ENCODE results near the gene C2CD5. TPM values are rescaled to one million over a fixed set of nuclear protein-coding genes. Genes with fewer than 3 reads are reported as not detected.

Gene C2CD5
- total and polyA plus RNA-seq, 2 donors from 2014 or later: 19.4 to 48.4 TPM

- H3K4me1 ChIP-seq (ENCODE audit: control insufficient read depth in 2 of 3, insufficient read depth in 2 of 3, low read depth in 1 of 3, low read length in 3 of 3): no peaks in the 10 kb centered on the region
- H3K27me3 ChIP-seq (ENCODE audit: control insufficient read depth, insufficient read depth, low read length): no peaks in the 10 kb centered on the region
- H3K9ac ChIP-seq (ENCODE audit: low read length in 3 of 3): no peak overlapping the region
- FAIRE-seq: no peak
- H3K27ac ChIP-seq (ENCODE audit: low read depth in 2 of 2, low read length in 2 of 2): no peak overlapping the region
- H3K36me3 ChIP-seq (ENCODE audit: control insufficient read depth in 2 of 3, insufficient read depth in 3 of 3, low read length in 3 of 3): peaks cover 4 to 14% (median 8%) of the 10 kb centered on the region in 3 donors
- no peak overlapping the region for H3K4me3 ChIP-seq (ENCODE audit: low read length in 3 of 3)
- intact Hi-C loops (cut with DNase I): no loop called here
- no peak for TF ChIP-seq CTCF (IDR thresholded peaks at IDR 0.05; ENCODE audit: borderline replicate concordance, extremely low read depth, insufficient read depth)
- peak in 1 of 5 donors; percentile 6 for DNase-seq
- no peaks in the 10 kb centered on the region for H3K9me3 ChIP-seq (ENCODE audit: control insufficient read depth in 2 of 3, insufficient read depth in 1 of 3, low read length in 3 of 3)
Measured at GRCh38 chr12:22480016-22480415, 64.3 kb downstream of the C2CD5 start.

DNA sequence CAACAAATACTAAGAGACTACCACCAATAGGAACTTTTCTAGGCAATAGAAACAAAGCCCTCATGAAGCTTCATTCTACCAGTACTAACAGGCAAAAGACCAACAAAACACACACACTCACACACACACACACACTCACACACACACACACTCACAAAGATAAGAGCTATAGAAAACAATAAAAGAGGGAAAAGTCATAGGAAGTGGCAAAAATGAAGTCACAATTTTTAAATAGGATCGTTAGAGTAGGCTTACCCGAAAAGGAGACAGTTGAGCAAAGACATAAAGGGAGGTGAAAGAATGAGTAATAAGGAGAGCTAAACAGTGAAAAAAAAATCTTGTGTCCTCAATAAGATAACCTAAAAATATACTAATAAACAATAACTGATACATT, 66.5 kb downstream of the C2CD5 start:
- Histone ChIP-seq H3K27me3 (ENCODE audit: control insufficient read depth, insufficient read depth, low read length) (no peaks in the 10 kb centered on the region), H3K4me3 (ENCODE audit: low read length in 3 of 3) (no peak overlapping the region), H3K36me3 (ENCODE audit: control insufficient read depth in 2 of 3, insufficient read depth in 3 of 3, low read length in 3 of 3) (peaks cover 4 to 14% (median 7%) of the 10 kb centered on the region in 3 donors), H3K9ac (ENCODE audit: low read length in 3 of 3) (no peak overlapping the region), H3K4me1 (ENCODE audit: control insufficient read depth in 2 of 3, insufficient read depth in 2 of 3, low read depth in 1 of 3, low read length in 3 of 3) (no peaks in the 10 kb centered on the region), H3K27ac (ENCODE audit: low read depth in 2 of 2, low read length in 2 of 2) (no peak overlapping the region), H3K9me3 (ENCODE audit: control insufficient read depth in 2 of 3, insufficient read depth in 1 of 3, low read length in 3 of 3) (no peaks in the 10 kb centered on the region)
- intact Hi-C loops (cut with DNase I): no loop called here
- FAIRE-seq: no peak
- no peak for TF ChIP-seq CTCF (IDR thresholded peaks at IDR 0.05; ENCODE audit: borderline replicate concordance, extremely low read depth, insufficient read depth)
- no peak for DNase-seq

DNA sequence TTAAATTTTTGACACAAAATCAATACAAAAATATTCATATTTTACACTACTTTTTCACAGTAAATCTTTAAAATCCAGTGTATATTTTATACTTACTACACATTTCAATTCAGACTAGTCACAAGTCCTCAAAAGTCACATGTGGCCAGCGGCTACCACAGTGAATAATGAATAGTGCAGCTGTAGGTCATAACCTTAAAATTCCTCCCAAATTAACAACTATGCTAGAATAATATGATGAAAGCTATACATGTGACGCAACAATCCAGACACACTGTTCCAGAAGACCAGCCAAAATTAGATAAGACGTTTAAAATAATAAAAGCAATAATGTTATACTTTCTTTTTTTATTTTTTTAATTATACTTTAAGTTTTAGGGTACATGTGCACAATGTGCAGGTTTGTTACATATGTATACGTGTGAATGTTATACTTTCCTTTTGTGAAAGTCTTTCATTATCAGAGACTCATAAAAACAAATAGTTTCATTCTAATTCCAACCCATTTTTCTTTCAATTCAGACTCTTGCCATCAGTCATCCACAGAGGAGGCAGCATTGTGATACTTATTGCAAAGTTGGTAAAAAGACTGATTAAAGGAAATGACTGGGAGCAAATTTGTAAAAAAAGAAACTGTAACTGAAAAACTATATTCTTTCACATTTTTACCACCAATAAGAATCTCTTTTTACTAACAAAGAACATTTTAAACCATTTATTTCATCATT, 67.0 kb downstream of the C2CD5 start:
- H3K36me3 ChIP-seq (ENCODE audit: control insufficient read depth in 2 of 3, insufficient read depth in 3 of 3, low read length in 3 of 3): peaks cover 4 to 14% (median 5%) of the 10 kb centered on the region in 3 donors
- no peak for TF ChIP-seq CTCF (IDR thresholded peaks at IDR 0.05; ENCODE audit: borderline replicate concordance, extremely low read depth, insufficient read depth)
- no peaks in the 10 kb centered on the region for H3K27me3 ChIP-seq (ENCODE audit: control insufficient read depth, insufficient read depth, low read length)
- H3K4me3 ChIP-seq (ENCODE audit: low read length in 3 of 3): no peak overlapping the region
- no peaks in the 10 kb centered on the region for H3K9me3 ChIP-seq (ENCODE audit: control insufficient read depth in 2 of 3, insufficient read depth in 1 of 3, low read length in 3 of 3)
- H3K27ac ChIP-seq (ENCODE audit: low read depth in 2 of 2, low read length in 2 of 2): no peak overlapping the region
- no peak overlapping the region for H3K9ac ChIP-seq (ENCODE audit: low read length in 3 of 3)
- H3K4me1 ChIP-seq (ENCODE audit: control insufficient read depth in 2 of 3, insufficient read depth in 2 of 3, low read depth in 1 of 3, low read length in 3 of 3): no peaks in the 10 kb centered on the region
- DNase-seq (no peak), FAIRE-seq (no peak)
- intact Hi-C loops (cut with DNase I): no loop called here

Measured in kidney (tissue), 14 donors.